Upper lobe of left lung (tissue), 6 donors: ENCODE results near the gene HNRNPL. TPM values are rescaled to one million over a fixed set of nuclear protein-coding genes. Genes with fewer than 3 reads are reported as not detected.
"Not testable (repeated sequence)": the region's sequence is repeated elsewhere in the genome, so short reads cannot be mapped to it uniquely, and the experiment has no call there.

Experiments
- ATAC-seq, 2 donors: fragments of 200-7000 bp; cut with Tn5 transposase; one replicate each; pipeline ENCODE4 v1.9.1; 2022; ENCODE audit warnings: mild to moderate bottlenecking in 2 of 2, moderate library complexity in 2 of 2; ENCODE audit not compliant: low FRiP score in 2 of 2
- DNase-seq, 2 donors: peaks; one replicate each; pipeline ENCODE4 v3.0.0-alpha.2; 2019 to 2020
- H3K27ac ChIP-seq, 4 donors: fragments of 200-600 bp; sonication (generic); one replicate each; pipeline ENCODE4 v1.5.1; 2016 to 2019
- H3K27me3 ChIP-seq, 4 donors: fragments of 200-600 bp; sonication (generic); one replicate each; pipeline ENCODE4 v1.5.1; 2017 to 2019
- H3K36me3 ChIP-seq, 4 donors: fragments of 200-600 bp; sonication (generic); one replicate each; pipeline ENCODE4 v1.5.1; 2016 to 2019
- H3K4me1 ChIP-seq, 4 donors: fragments of 200-600 bp; sonication (generic); one replicate each; pipeline ENCODE4 v1.5.1; 2018 to 2019
- H3K4me3 ChIP-seq, 4 donors: fragments of 200-600 bp; sonication (generic); one replicate each; pipeline ENCODE4 v1.5.1; 2017 to 2019; ENCODE audit warnings: mild to moderate bottlenecking in 2 of 4, moderate library complexity in 1 of 4
- H3K9me3 ChIP-seq, 4 donors: fragments of 200-600 bp; sonication (generic); one replicate each; pipeline ENCODE4 v1.5.1; 2018 to 2019
- EP300 ChIP-seq, 4 donors: sonication (generic); formaldehyde crosslinking; IDR thresholded peaks; one replicate each; pipeline ENCODE4 v1.5.1; 2017; ENCODE audit warnings: antibody characterized with exemption in 4 of 4, control low read depth in 2 of 4
- POLR2A ChIP-seq, 4 donors: fragments of 450-650 bp; IDR thresholded peaks; one replicate each; pipeline ENCODE4 v1.5.1; 2016 to 2017; ENCODE audit warnings: antibody characterized with exemption in 4 of 4, mild to moderate bottlenecking in 2 of 4
- POLR2AphosphoS5 ChIP-seq, 2 donors: sonication (generic); formaldehyde crosslinking; IDR thresholded peaks; one replicate each; pipeline ENCODE4 v1.5.1; 2017; ENCODE audit warnings: antibody characterized with exemption in 2 of 2
- WGBS, 2 donors: methylation state at CpG; one replicate each; pipeline ENCODE4 v1.1.5; 2017 to 2018; 5-methylcytosine and 5-hydroxymethylcytosine counted together
- total RNA-seq, 6 donors: library from RNA; depleted of rRNA in 4 of 6; stranded (reverse); fragments of >200 nt in 4 of 6; gene quantifications; one replicate each; pipeline versions ENCODE4 v1.1.0 to v1.2.1, GENCODE V29; 2016 to 2021
- TF ChIP-seq, protein P1 (sequence below), 6 experiments: fragments of 450-650 bp in 4 of 6; fragments of 200-600 bp in 2 of 6; sonication (generic) in 2 of 6; IDR thresholded peaks; one replicate each; pipeline ENCODE4 v1.5.1; 2016 to 2019; ENCODE audit warnings: antibody characterized with exemption in 6 of 6
- donor health status: DM: no; HTN: no; CAD: no; lungs with moderate emphysema.
- donor health status: DM: no; HTN: yes; CAD: no; lungs with severe emphysema.

HNRNPL gene
- total RNA-seq, 6 donors from 2014 or later: 156 to 274 (median 178) TPM

- H3K27me3 ChIP-seq, H3K27ac ChIP-seq, ATAC-seq, DNase-seq, H3K9me3 ChIP-seq, H3K4me3 ChIP-seq: not testable (repeated sequence)
- H3K36me3 ChIP-seq: peaks cover 0 to 38% (median 25%) of the 10 kb centered on the region in 4 donors
- WGBS, 2 donors: 82 to 87% methylated on average over 7 of the region's 7 CpGs
- H3K4me1 ChIP-seq: peaks cover 24 to 41% (median 35%) of the 10 kb centered on the region in 4 donors
- TF ChIP-seq, protein P1, sequence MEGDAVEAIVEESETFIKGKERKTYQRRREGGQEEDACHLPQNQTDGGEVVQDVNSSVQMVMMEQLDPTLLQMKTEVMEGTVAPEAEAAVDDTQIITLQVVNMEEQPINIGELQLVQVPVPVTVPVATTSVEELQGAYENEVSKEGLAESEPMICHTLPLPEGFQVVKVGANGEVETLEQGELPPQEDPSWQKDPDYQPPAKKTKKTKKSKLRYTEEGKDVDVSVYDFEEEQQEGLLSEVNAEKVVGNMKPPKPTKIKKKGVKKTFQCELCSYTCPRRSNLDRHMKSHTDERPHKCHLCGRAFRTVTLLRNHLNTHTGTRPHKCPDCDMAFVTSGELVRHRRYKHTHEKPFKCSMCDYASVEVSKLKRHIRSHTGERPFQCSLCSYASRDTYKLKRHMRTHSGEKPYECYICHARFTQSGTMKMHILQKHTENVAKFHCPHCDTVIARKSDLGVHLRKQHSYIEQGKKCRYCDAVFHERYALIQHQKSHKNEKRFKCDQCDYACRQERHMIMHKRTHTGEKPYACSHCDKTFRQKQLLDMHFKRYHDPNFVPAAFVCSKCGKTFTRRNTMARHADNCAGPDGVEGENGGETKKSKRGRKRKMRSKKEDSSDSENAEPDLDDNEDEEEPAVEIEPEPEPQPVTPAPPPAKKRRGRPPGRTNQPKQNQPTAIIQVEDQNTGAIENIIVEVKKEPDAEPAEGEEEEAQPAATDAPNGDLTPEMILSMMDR (IDR thresholded peaks at IDR 0.05): peak in 1 of 6 experiments; percentile 12
Measured at GRCh38 chr19:38829203-38829602, 20.6 kb downstream of the HNRNPL start.

- Histone ChIP-seq H3K36me3 (peaks cover 10 to 52% (median 32%) of the 10 kb centered on the region in 4 donors), H3K27ac (peak overlapping the region in 1 of 4 donors; percentile 1), H3K4me1 (peaks cover 16 to 34% (median 28%) of the 10 kb centered on the region in 4 donors), H3K4me3 (no peak overlapping the region), H3K9me3 (no peaks in the 10 kb centered on the region), H3K27me3 (no peaks in the 10 kb centered on the region)
- DNase-seq (no peak), ATAC-seq (no peak)
- TF ChIP-seq, protein P1 (IDR thresholded peaks at IDR 0.05): no peak
- TF ChIP-seq EP300 (IDR thresholded peaks at IDR 0.05) (no peak), POLR2AphosphoS5 (IDR thresholded peaks at IDR 0.05) (no peak), POLR2A (IDR thresholded peaks at IDR 0.05) (no peak)
- 55 to 76% methylated on average over 6 of the region's 6 CpGs for WGBS, 2 donors
Measured at GRCh38 chr19:38826856-38827551, 22.8 kb downstream of the HNRNPL start.

GRCh38 chr19:38825936-38826335 lies 23.9 kb downstream of the HNRNPL start:
- Histone ChIP-seq H3K4me1 (peaks cover 13 to 33% (median 24%) of the 10 kb centered on the region in 4 donors), H3K36me3 (peaks cover 10 to 61% (median 37%) of the 10 kb centered on the region in 4 donors), H3K27ac (peak overlapping the region in 1 of 4 donors; percentile 27)
- not testable (repeated sequence) for ATAC-seq, H3K27me3 ChIP-seq, H3K4me3 ChIP-seq, H3K9me3 ChIP-seq, DNase-seq
- 86 to 88% methylated on average over 7 of the region's 7 CpGs for WGBS, 2 donors

DNA sequence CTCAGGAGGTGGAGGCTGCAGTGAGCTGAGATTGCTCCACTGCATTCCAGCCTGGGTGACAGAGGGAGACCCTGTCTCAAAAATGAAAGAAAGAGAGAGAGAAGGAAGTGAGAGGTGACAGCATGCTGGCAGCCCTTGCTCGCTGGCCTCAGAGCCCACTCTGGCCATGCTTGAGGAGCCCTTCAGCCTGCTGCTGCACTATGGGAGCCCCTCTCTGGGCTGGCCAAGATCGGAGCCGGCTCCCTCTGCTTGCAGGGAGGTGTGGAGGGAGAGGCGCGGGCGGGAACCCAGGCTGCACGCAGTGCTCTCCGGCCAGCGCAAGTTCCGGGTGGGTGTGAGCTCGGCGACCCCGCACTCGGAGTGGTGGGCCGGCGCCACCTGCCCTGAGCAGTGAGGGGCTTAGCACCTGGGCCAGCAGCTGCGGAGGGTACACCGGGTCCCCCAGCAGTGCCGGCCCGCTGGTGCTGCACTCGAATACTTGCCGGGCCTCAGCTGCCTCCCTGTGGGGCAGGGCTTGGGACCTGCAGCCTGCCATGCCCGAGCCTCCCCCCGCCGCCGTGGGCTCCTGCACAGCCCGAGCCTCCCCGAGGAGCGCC lies 28.5 kb downstream of the HNRNPL start:
- WGBS, 2 donors: 90 to 100% methylated on average over 7 to 29 of the region's 29 CpGs
- H3K4me1 ChIP-seq, H3K27me3 ChIP-seq, H3K27ac ChIP-seq, H3K9me3 ChIP-seq, H3K4me3 ChIP-seq, ATAC-seq, DNase-seq: not testable (repeated sequence)
- H3K36me3 ChIP-seq: peaks cover 22 to 64% (median 39%) of the 10 kb centered on the region in 4 donors

- Histone ChIP-seq H3K36me3 (peaks cover 33 to 81% (median 52%) of the 10 kb centered on the region in 4 donors), H3K27me3 (no peaks in the 10 kb centered on the region), H3K9me3 (no peaks in the 10 kb centered on the region), H3K4me1 (no peaks in the 10 kb centered on the region), H3K4me3 (no peak overlapping the region), H3K27ac (no peak overlapping the region)
- no peak for TF ChIP-seq POLR2AphosphoS5 (IDR thresholded peaks at IDR 0.05)
- no peak for TF ChIP-seq EP300 (IDR thresholded peaks at IDR 0.05)
- TF ChIP-seq, protein P1 (IDR thresholded peaks at IDR 0.05): no peak
- TF ChIP-seq POLR2A (IDR thresholded peaks at IDR 0.05): no peak
- no peak for DNase-seq
- WGBS, 2 donors: 90 to 93% methylated on average over 13 of the region's 13 CpGs
- no peak for ATAC-seq
Measured at GRCh38 chr19:38819231-38819920, 30.4 kb downstream of the HNRNPL start.
